GM23248 (cell line): ENCODE measurements around the gene WDR7.

ENCODE experiments used
- EZH2 ChIP-seq: fragments of 200-600 bp; sonication (generic); IDR thresholded peaks from 2 replicates; pipeline ENCODE4 v1.6.1; 2018; ENCODE audit warnings: antibody characterized with exemption, mild to moderate bottlenecking; ENCODE audit not compliant: insufficient read depth, poor library complexity, severe bottlenecking
- EZH2phosphoT487 ChIP-seq: fragments of 200-600 bp; sonication (generic); IDR thresholded peaks from 2 replicates; pipeline ENCODE4 v1.6.1; 2018; ENCODE audit warnings: antibody characterized with exemption, moderate library complexity, mild to moderate bottlenecking, low read depth; ENCODE audit not compliant: insufficient read depth

- no peak for TF ChIP-seq EZH2
- no peak for TF ChIP-seq EZH2phosphoT487
Observed at GRCh38 chr18:57022716-57023115, 371.6 kb downstream of the WDR7 start.
